Activated naive CD4-positive, alpha-beta T cell treated with anti-CD3 and anti-CD28 coated beads, Interleukin-2, amount 50 U/mL, for 24 hours (primary cell): ENCODE data around the gene MFAP3.
"Not testable (repeated sequence)": the region's sequence is repeated elsewhere in the genome, so short reads cannot be mapped to it uniquely, and the experiment has no call there.

Experiments
- H3K27ac Mint-ChIP-seq: one replicate; pipeline ENCODE4 v1.8.0; 2021; ENCODE audit warnings: mild to moderate bottlenecking, mixed read lengths
- H3K27me3 Mint-ChIP-seq: one replicate; pipeline ENCODE4 v1.8.0; 2021; ENCODE audit warnings: mixed read lengths
- H3K36me3 Mint-ChIP-seq: one replicate; pipeline ENCODE4 v1.8.0; 2021; ENCODE audit warnings: mixed read lengths
- H3K4me1 Mint-ChIP-seq: one replicate; pipeline ENCODE4 v1.8.0; 2021; ENCODE audit warnings: mixed read lengths
- H3K4me3 Mint-ChIP-seq: one replicate; pipeline ENCODE4 v1.8.0; 2021; ENCODE audit warnings: mild to moderate bottlenecking, mixed read lengths
- H3K9me3 Mint-ChIP-seq: one replicate; pipeline ENCODE4 v1.8.0; 2021; ENCODE audit warnings: mixed read lengths

MFAP3 gene

DNA sequence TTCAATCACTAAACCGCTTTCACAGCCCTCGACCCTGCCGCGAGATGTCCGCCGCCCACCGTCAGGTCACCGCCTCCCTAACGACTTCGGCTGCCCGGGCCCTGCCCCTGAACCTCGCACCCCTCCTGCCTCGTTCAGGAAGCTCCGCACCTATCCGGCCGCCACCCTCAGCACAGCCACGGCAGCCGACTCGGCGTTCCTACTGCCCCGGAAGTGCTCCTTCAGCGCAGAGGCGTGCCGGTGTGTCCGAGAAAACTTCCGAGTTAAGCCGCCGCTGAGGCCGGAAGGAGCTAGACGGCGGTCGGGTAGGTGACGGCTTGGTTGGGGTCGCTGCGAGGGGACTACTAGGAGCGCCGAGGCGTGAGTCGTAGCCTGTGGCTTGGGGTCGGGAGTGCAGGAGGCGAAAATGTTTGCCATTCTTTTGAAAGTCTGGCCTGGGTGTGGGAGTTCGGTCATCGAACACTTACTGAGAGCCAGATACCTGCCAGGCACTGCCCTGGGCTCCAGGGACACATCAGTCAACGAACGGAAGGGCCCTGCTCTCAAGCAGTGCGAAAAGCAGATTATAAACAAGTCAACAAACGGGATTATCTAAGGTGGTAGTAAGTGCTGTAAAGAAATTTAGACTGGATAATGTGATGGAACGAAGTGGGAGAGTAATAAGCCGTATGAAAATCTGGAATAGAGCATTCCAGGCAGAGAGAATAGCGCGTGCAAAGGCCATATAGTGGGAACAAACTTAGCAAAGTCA, at the start of gene MFAP3, which contains the start of gene FAM114A2:
TSS of gene MFAP3 (plus strand) at position 261 of the 751 bp plus-strand sequence. CDS start 10,756 bp downstream, outside the sequence.
TSS of gene FAM114A2 (minus strand) at position 204 of the 751 bp plus-strand sequence. CDS start 3,957 bp downstream, outside the sequence.
- Mint-ChIP-seq H3K4me3 (peak within 1 kb of the TSS; percentile 93), H3K4me1 (peaks cover 65% of the 10 kb centered on the region)

GRCh38 chr5:153991168-153991567, 47.6 kb upstream of the MFAP3 start:
- Mint-ChIP-seq H3K4me3 (no peak overlapping the region), H3K4me1 (no peaks in the 10 kb centered on the region), H3K36me3 (peaks cover 23% of the 10 kb centered on the region), H3K27me3 (no peaks in the 10 kb centered on the region), H3K27ac (no peak overlapping the region), H3K9me3 (no peaks in the 10 kb centered on the region)

More for the DNA sequence above, at the start of gene MFAP3, which contains the start of gene FAM114A2:
- Mint-ChIP-seq H3K36me3 (no peaks in the 10 kb centered on the region), H3K27me3 (no peaks in the 10 kb centered on the region), H3K9me3 (no peaks in the 10 kb centered on the region), H3K27ac (peak within 1 kb of the TSS; percentile 97)

DNA sequence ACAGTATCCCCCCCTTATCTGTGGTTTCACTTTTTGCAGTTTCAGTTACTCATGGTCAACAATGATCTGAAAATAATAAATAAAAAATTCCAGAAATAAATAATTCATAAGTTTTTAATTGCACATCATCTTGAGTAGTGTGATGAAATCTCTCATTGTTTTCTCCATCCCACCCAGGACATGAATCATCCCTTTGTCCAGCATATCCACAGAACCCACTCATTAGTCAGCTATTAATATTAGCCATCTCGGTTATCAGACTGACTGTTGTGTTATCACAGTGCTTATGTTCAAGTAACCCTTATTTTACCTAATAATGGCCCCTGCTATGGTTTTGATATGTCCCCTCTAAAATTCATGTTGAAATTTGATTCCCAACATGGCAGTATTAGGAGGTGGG, 40.8 kb upstream of the MFAP3 start:
- no peak overlapping the region for H3K27ac Mint-ChIP-seq
- H3K4me3 Mint-ChIP-seq, result no peak overlapping the region
- peaks cover 5% of the 10 kb centered on the region for H3K9me3 Mint-ChIP-seq
- H3K4me1 Mint-ChIP-seq, result no peaks in the 10 kb centered on the region
- no peaks in the 10 kb centered on the region for H3K27me3 Mint-ChIP-seq
- peaks cover 38% of the 10 kb centered on the region for H3K36me3 Mint-ChIP-seq

- Mint-ChIP-seq H3K27ac (no peak overlapping the region), H3K27me3 (no peaks in the 10 kb centered on the region), H3K4me1 (no peaks in the 10 kb centered on the region), H3K4me3 (no peak overlapping the region), H3K36me3 (peaks cover 36% of the 10 kb centered on the region), H3K9me3 (peaks cover 5% of the 10 kb centered on the region)
These were observed 40.0 kb upstream of the MFAP3 start for GRCh38 chr5:153998768-153999167.

DNA sequence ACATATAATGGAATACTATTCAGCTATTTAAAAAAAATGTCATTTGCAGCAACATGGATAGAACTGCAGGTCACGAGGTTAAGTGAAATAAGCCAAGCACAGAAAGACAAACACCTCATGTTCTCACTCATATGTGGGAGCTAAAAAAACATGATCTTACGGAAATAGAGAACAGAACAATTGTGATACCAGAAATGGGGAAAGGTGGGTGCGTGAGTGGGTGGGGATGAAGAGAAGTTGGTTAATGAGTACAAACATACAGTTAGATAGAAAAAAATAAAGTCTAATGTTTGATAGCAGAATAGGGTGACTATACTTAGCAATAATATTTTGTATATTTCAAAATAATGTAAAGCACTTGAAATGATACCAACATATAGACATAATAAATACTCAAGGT, 38.8 kb upstream of the MFAP3 start:
- no peaks in the 10 kb centered on the region for H3K27me3 Mint-ChIP-seq
- H3K9me3 Mint-ChIP-seq, result peaks cover 5% of the 10 kb centered on the region
- H3K4me1 Mint-ChIP-seq, result no peaks in the 10 kb centered on the region
- H3K36me3 Mint-ChIP-seq, result peaks cover 34% of the 10 kb centered on the region
- H3K27ac Mint-ChIP-seq, result no peak overlapping the region
- H3K4me3 Mint-ChIP-seq, result no peak overlapping the region

GRCh38 chr5:154000703-154001102, 38.1 kb upstream of the MFAP3 start:
- H3K9me3 Mint-ChIP-seq, result peaks cover 5% of the 10 kb centered on the region

DNA sequence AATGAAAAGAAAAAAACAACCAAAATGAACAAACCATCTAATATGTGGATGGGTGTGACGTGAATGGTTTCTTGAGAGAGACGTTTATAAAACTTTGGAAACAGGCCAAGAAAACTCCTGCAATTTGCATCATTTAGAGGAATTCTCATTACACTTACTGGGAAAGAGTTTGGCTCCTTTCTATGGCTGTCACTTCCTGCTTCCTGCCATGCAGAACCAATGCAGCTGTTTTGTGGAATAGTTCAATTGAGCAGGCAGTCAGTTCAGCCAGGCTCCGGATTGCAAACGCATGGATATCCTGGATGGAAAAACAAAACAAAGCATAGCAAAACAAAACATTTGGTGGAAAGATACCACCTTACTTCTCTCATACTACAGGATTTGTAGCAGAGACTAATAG, 36.7 kb upstream of the MFAP3 start:
- peaks cover 35% of the 10 kb centered on the region for H3K36me3 Mint-ChIP-seq
- H3K4me3 Mint-ChIP-seq, result no peak overlapping the region
- peaks cover 5% of the 10 kb centered on the region for H3K9me3 Mint-ChIP-seq
- no peak overlapping the region for H3K27ac Mint-ChIP-seq
- no peaks in the 10 kb centered on the region for H3K27me3 Mint-ChIP-seq
- no peaks in the 10 kb centered on the region for H3K4me1 Mint-ChIP-seq

More at GRCh38 chr5:154000703-154001102, 38.1 kb upstream of the MFAP3 start:
- no peak overlapping the region for H3K4me3 Mint-ChIP-seq
- no peak overlapping the region for H3K27ac Mint-ChIP-seq
- H3K36me3 Mint-ChIP-seq, result peaks cover 34% of the 10 kb centered on the region
- H3K4me1 Mint-ChIP-seq, result no peaks in the 10 kb centered on the region
- no peaks in the 10 kb centered on the region for H3K27me3 Mint-ChIP-seq

DNA sequence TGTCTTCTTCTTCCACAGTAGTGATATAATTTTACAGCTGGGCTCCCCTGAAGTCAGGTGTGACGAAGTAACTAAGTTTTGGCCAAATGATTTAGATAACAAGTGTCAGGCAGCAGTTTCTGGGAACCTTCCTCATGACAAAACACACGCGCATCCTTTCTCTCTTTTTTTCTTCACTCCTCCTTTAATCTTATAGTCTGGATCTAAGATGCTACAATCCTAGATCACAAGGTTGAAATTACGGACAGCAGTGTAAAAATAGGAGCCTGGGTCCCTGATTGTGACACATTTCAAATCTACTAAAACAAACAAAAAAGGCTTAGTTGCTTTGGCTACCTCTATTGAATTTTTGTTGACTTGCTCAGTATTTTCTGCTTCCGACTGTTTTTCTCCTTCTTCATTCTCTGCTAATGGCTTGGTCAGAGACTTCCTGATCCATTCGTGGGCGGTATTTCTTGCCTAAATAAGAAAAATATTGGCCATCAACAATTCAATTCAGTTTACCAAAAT, 36.2 kb upstream of the MFAP3 start:
- H3K36me3 Mint-ChIP-seq, result peaks cover 34% of the 10 kb centered on the region
- peaks cover 5% of the 10 kb centered on the region for H3K9me3 Mint-ChIP-seq
- no peaks in the 10 kb centered on the region for H3K27me3 Mint-ChIP-seq
- H3K4me3 Mint-ChIP-seq, result no peak overlapping the region
- no peaks in the 10 kb centered on the region for H3K4me1 Mint-ChIP-seq
- peak overlapping the region; percentile 26 for H3K27ac Mint-ChIP-seq

- Mint-ChIP-seq H3K27ac (no peak overlapping the region), H3K36me3 (peaks cover 25% of the 10 kb centered on the region), H3K4me1 (no peaks in the 10 kb centered on the region), H3K9me3 (no peaks in the 10 kb centered on the region), H3K27me3 (no peaks in the 10 kb centered on the region), H3K4me3 (no peak overlapping the region)
These were observed 33.1 kb upstream of the MFAP3 start for GRCh38 chr5:154005648-154006047.

DNA sequence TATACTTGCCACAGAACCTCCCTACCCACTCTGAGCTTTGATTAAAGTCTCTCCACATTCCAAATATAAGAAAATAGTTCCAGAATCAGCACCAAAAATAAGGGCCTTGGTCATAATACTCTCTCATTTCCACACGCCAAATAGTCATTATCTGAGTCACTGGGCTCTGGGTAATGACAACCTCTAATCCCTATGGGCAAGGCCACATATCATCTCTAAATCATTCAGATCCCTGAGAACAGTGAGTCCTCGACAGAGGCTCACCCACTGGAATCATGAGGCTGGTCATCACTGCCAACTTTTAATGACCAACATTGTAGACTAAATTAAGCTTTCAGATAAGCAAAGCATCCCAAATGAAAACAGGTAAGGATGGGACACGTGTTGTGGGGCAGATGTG, 28.1 kb upstream of the MFAP3 start:
- H3K27ac Mint-ChIP-seq, result no peak overlapping the region
- no peaks in the 10 kb centered on the region for H3K4me1 Mint-ChIP-seq
- H3K36me3 Mint-ChIP-seq, result peaks cover 37% of the 10 kb centered on the region
- H3K4me3 Mint-ChIP-seq, result no peak overlapping the region
- no peaks in the 10 kb centered on the region for H3K27me3 Mint-ChIP-seq
- no peaks in the 10 kb centered on the region for H3K9me3 Mint-ChIP-seq

DNA sequence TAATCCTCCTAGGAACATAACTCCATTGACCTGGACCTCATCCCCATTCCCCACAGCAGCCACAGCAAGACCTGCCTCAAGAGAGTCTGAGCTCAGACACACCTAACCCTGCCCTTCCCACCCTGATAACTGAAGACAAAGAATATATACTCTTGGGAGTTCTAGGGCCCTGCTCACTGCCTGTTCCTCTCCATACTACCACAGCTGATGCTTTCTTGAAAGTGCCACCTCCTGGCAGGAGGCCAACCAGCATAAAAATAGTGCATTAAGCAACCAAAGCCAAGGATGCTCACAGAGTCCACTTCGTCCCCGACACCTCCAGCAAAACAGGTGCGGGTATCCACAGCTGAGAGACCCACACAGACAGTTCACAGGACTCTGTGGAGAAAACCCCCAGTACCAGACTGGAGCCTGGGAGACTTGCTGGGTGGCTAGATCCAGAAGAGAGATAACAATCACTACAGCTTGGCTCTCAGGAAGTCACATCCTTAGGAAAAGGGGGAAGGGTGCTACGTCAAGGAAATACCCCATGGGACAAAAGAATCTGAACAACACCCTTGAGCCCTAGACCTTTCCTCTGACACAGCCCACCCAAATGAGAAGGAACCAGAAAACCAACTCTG, 23.6 kb upstream of the MFAP3 start:
- no peak overlapping the region for H3K4me3 Mint-ChIP-seq
- H3K36me3 Mint-ChIP-seq, result peaks cover 53% of the 10 kb centered on the region
- no peaks in the 10 kb centered on the region for H3K27me3 Mint-ChIP-seq
- H3K4me1 Mint-ChIP-seq, result peaks cover 17% of the 10 kb centered on the region
- H3K27ac Mint-ChIP-seq, result no peak overlapping the region
- no peaks in the 10 kb centered on the region for H3K9me3 Mint-ChIP-seq

DNA sequence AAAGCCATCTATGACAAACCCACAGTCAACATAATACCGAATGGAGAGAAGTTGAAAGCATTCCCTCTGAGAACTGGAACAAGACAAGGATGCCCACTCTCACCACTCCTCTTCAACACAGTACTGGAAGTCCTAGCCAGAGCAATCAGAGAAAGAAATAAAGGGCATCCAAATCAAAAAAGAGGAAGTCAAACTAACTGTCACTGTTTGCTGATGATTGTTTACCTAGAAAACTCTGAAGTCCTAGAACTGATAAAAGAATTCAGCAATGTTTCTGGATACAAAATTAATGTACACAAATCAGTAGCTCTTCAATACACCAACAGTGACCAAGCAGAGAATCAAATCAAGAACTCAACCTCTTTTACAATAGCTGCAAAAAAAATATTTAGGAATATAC, 19.8 kb upstream of the MFAP3 start:
- H3K36me3 Mint-ChIP-seq, result peaks cover 67% of the 10 kb centered on the region
- peaks cover 29% of the 10 kb centered on the region for H3K4me1 Mint-ChIP-seq
- H3K9me3 Mint-ChIP-seq, H3K27me3 Mint-ChIP-seq, H3K27ac Mint-ChIP-seq, H3K4me3 Mint-ChIP-seq: not testable (repeated sequence)

DNA sequence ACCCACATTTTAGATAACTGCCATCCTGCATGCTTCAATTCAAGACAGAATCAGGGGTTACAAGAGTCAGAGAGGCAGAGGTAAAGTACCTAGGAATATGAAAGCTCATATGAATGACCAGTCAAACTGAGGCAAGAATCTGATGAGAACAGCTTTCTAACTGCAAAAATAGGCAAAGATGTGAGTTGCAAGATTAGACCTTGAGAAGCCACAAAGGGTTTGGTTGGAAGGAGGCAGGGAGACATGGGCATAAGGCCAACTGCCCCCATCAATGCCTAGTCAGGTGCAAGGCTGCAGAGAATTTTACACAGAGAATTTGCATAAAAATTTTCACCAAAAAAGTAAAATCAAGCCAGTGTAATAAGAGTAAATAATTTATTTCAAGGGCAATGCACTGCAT, 12.8 kb upstream of the MFAP3 start:
- Mint-ChIP-seq H3K27me3 (no peaks in the 10 kb centered on the region), H3K27ac (no peak overlapping the region), H3K4me3 (no peak overlapping the region), H3K4me1 (peaks cover 4% of the 10 kb centered on the region), H3K9me3 (no peaks in the 10 kb centered on the region), H3K36me3 (peaks cover 32% of the 10 kb centered on the region)

GRCh38 chr5:154031937-154032489, 6.8 kb upstream of the MFAP3 start:
- Mint-ChIP-seq H3K9me3 (no peaks in the 10 kb centered on the region), H3K4me3 (no peak overlapping the region), H3K27me3 (no peaks in the 10 kb centered on the region), H3K36me3 (peaks cover 25% of the 10 kb centered on the region), H3K4me1 (peaks cover 18% of the 10 kb centered on the region), H3K27ac (no peak overlapping the region)

GRCh38 chr5:154034944-154035343, 3.8 kb upstream of the MFAP3 start:
- Mint-ChIP-seq H3K27me3 (no peaks in the 10 kb centered on the region), H3K4me3 (no peak overlapping the region), H3K9me3 (no peaks in the 10 kb centered on the region), H3K36me3 (peaks cover 19% of the 10 kb centered on the region), H3K4me1 (peaks cover 41% of the 10 kb centered on the region), H3K27ac (no peak overlapping the region)

DNA sequence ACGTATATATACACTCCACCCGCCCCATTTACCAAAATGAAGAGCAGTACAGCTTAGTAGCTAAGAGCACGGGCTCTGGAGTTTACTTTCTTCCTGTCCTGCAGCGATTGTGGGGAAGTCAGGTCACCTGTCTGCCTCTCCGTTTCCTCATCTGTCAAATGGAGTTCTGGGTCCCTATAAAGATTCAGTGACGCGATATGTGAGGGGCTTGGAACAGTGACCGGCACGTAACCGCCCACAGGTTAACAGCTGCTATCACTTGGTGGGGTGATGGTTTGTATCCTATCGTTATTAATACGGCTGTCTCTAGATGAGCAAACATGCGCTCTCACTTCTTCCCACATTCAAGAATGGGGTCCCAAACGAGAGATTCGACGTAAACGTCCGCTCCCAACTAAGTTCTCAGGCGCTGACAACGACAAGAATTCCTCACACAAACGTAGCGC, 483 bp upstream of the MFAP3 start:
- no peaks in the 10 kb centered on the region for H3K9me3 Mint-ChIP-seq
- peak overlapping the region; percentile 93 for H3K4me3 Mint-ChIP-seq
- H3K4me1 Mint-ChIP-seq, result peaks cover 62% of the 10 kb centered on the region
- no peaks in the 10 kb centered on the region for H3K36me3 Mint-ChIP-seq
- H3K27me3 Mint-ChIP-seq, result no peaks in the 10 kb centered on the region
- peak overlapping the region; percentile 97 for H3K27ac Mint-ChIP-seq
